OCI-LY7 (cell line): ENCODE data around the gene ZNF644.

Experiments
- EZH2phosphoT487 ChIP-seq: fragments of 200-600 bp; sonication (generic); IDR thresholded peaks from 2 replicates; pipeline ENCODE4 v1.6.1; 2018; ENCODE audit warnings: low read depth, borderline replicate concordance, mild to moderate bottlenecking, mixed run types, antibody characterized with exemption, low read length, moderate library complexity, mixed read lengths
- TF ChIP-seq, protein P1 (sequence below): fragments of 200-600 bp; sonication (generic); conservative IDR thresholded peaks from 2 replicates; pipeline ENCODE4 v1.5.1; 2014; ENCODE audit warnings: mild to moderate bottlenecking, antibody characterized with exemption, low read length, moderate library complexity, mixed read lengths

DNA sequence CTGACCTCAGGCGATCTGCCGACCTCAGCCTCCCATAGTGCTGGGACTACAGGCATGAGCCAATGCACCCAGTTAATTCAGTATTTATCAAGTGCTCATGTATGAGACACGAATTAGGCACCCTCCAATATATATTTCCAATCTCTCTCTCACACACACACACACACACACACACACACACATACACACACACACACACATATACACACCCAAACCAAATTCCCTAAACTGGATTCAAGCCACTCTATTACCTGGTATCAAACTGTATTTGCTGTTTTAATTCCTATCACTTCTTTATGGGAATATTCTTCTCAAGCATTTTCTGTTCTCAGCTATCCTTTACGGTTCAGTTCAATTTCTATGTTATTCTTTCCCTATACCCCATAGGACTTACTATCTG is 8.5 kb downstream of the ZNF644 start:
- TF ChIP-seq, protein P1, sequence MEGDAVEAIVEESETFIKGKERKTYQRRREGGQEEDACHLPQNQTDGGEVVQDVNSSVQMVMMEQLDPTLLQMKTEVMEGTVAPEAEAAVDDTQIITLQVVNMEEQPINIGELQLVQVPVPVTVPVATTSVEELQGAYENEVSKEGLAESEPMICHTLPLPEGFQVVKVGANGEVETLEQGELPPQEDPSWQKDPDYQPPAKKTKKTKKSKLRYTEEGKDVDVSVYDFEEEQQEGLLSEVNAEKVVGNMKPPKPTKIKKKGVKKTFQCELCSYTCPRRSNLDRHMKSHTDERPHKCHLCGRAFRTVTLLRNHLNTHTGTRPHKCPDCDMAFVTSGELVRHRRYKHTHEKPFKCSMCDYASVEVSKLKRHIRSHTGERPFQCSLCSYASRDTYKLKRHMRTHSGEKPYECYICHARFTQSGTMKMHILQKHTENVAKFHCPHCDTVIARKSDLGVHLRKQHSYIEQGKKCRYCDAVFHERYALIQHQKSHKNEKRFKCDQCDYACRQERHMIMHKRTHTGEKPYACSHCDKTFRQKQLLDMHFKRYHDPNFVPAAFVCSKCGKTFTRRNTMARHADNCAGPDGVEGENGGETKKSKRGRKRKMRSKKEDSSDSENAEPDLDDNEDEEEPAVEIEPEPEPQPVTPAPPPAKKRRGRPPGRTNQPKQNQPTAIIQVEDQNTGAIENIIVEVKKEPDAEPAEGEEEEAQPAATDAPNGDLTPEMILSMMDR = no peak
- no peak for TF ChIP-seq EZH2phosphoT487
